HG02678 (cell line): ENCODE results near the gene PXN.
"Not testable (repeated sequence)": the region's sequence is repeated elsewhere in the genome, so short reads cannot be mapped to it uniquely, and the experiment has no call there.

ENCODE experiments used
- ATAC-seq: cut with Tn5 transposase; IDR thresholded peaks from one replicate; pipeline ENCODE4 v1.9.1; 2021; ENCODE audit warnings: mild to moderate bottlenecking, moderate library complexity; ENCODE audit not compliant: unreplicated experiment

Gene PXN

DNA sequence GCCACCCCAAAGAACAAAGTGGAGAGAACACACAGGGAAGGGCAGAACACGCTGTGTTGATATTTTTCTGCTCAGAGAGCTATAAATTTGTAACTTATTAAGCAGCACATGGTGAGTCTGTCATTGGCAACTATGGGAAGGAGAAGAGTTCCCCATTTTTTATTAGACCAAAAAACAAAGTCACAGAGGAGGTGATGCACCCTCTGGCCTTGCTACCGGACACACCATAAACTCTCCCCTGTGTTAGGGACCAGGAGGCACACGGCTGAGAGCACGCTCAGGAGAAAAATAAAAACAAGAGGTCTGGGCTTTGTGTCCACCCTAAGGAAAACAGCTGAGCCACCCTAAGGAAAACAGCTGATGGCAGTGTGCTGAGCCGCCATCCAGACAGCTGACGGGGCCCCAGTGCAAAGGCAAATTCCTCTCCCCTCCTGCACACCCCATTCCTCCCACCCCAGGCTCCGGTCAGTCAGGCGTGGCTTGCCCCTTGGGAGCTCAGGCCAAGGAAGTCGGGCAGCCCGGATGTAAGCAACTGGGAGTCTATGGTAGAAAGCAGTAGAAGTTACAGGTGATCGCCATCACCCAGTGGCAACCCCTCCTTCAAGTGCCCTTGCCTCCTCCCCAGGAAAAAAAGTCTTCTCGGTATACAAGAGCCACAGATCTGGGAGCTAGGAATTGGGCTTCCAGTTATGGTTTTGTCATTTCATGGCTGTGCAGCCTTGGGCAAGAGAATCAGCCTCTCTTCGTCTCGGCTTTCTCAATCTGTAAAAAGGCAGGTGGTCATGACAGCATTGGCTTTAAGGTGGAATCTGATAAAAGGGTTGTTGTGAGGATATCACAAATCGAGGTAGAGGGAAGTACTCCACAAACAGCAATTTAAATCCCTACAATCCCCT is 2.4 kb downstream of the PXN start:
- ATAC-seq, result no peak

GRCh38 chr12:120261951-120262851 is 3.3 kb downstream of the PXN start:
- ATAC-seq, result no peak

- ATAC-seq, result no peak
These were observed 4.9 kb downstream of the PXN start for GRCh38 chr12:120260607-120261006.

DNA sequence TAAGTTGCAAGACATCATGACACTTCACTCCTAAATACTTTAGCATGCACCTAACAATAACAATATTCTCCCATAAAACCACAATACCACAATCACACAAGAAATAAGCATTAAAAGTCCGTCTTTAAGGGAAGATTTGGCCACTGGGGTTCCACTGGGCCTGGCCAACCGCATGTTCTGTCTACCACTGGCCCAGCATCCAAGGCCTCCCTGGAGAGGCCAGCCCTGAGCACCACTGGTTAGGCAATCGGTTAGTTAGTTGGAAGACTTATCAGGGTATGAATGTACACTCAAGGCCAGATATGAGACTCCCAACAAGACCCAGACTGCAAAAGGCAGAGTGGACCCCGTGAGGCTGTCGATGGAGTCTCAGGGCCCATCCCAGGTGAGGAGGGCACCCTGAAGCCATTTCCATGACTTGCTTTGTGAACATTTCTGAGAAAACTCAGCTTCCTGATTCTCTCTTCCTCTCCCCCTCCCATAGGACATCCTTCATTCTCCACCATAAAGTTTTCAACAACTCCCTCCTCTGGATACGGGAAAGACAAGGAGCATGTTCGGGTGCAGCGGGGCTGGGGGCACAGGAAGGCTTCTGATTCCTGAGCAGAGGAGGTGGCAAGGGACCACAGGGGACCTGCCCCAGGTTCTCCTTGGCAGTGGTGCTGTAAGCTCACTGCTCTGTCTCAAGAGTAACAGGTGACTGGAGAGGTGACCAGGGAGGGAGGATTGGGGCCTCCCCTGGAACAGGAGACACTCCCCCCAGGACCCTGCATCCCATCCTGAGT is 5.9 kb downstream of the PXN start:
- ATAC-seq, result no peak

- ATAC-seq, result no peak
These were observed 7.1 kb downstream of the PXN start for GRCh38 chr12:120258323-120258896.

DNA sequence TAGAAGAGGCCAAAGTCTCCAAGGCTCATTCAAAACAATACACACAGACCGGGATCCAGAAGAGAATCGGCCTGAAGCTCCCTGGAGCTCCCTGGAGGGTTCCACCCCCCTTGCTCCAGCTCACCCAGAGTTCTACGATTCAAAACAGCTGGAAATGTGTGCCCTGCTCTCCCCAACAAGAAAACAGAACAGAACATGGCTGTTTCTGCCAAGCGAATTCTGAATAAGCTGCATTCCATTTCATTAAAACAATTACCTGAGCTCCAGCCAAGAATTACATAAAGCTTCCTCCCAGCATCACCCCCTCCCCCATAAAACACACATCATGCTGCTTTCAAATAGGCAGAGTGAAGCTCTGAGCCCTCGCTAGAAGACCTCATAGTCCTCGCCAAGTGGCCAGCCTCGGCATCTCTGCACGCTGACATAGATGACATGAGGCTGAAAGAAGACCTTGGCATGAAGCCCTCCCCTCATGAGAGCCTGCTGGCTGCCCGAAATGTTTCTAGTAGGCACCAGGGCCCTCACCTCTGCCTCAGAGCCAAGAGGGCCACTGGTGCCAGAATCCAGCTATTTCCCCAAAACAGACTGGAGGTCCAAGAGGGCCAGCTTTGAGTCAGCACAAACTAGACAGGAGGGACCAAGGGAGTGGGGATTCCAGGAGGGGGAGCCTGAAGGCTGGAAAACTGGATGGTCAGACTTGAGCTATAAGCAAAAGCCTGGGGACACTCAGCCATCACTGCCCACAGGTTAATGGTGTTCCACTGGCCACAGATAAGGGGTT is 8.3 kb downstream of the PXN start:
- ATAC-seq, result no peak

DNA sequence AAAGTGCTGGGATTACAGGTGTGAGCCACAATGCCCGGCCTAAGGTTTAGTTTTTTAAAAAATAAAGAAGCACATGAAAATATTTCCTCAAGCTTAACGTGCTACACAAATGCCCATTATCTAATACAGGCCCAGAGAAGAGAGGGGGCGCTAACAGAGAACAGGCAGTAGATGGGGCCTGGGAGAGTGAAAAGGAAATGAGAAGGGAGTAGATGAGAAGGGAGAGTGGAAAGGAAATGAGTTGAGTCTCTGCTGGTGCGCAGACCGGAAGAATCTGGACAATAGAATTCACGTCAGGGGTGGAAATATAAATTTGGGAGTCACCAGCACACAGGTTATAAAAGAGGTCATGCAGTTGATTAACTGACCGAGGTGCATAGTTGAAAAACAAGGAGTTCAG is 10.7 kb downstream of the PXN start:
- ATAC-seq, result no peak

DNA sequence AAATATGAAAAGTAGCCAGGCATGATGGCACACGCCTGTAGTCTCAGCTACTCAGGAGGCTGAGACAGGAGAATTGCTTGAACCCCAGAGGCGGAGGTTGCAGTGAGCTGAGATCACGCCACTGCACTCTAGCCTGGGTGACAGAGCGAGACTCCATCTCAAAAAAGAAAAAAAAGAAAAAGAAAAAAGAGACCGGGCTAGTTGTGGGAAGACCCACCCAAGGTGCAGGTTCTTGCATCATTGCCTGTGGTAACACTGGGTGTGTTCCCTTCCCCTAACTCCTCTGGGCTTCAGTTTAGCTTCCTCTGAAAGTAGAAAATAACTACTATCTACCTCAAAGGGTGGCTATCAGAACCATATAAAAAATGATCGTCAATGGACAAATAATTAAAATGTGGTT is 12.2 kb downstream of the PXN start:
- not testable (repeated sequence) for ATAC-seq

GRCh38 chr12:120252071-120252906 is 13.2 kb downstream of the PXN start:
- no peak for ATAC-seq

DNA sequence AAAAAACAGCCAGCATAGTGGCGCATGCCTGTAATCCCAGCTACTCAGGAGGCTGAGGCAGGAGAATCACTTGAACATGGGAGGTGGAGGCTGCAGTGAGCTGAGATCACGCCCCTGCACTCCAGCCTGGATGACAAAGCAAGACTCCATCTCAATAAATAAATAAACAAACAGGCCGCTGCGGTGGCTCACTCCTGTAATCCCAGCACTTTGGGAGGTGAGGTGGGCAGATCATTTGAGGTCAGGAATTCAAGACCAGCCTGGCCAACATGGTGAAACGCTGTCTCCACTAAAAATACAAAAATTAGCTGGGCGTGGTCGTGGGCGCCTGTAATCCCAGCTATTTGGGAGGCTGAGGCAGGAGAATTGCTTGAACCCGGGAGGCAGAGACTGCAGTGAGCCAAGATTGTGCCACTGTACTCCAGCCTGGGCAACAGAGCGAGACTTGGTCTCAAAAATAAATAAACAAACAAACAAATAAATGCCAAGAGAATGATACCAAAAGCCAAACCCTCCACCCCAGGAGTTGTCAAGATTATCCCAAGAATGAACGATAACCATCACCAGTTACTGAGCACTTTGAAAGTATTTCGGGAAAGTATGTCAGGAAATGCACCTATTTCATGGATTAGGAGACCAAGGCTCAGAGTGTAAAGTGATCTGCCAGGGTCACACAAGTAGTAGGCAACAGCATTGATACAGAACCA is 14.0 kb downstream of the PXN start:
- ATAC-seq, result not testable (repeated sequence)

GRCh38 chr12:120249875-120250795 is 15.4 kb downstream of the PXN start:
- no peak for ATAC-seq

GRCh38 chr12:120249266-120249874 is 16.2 kb downstream of the PXN start:
- no peak for ATAC-seq

- no peak for ATAC-seq
These were observed 17.9 kb downstream of the PXN start for GRCh38 chr12:120247621-120248030.

- no peak for ATAC-seq
These were observed 18.3 kb downstream of the PXN start for GRCh38 chr12:120247183-120247582.

DNA sequence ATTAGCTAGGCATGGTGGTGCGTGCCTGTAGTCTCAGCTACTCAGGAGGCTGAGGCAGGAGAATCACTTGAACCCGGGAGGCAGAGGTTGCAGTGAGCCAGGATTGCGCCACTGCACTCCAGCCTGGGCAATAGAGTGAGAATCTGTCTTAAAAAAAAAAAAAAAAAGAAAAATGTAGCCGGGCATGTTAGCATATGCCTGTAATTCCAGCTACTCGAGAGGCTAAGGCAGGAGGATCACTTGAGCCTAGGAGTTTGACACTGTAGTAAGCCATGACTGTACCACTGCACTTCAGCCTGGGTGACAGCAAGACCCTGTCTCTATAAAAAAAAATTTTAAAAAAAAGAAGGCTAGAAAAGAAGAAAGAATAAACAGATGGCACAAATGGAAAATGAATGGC is 18.8 kb downstream of the PXN start:
- ATAC-seq, result not testable (repeated sequence)

DNA sequence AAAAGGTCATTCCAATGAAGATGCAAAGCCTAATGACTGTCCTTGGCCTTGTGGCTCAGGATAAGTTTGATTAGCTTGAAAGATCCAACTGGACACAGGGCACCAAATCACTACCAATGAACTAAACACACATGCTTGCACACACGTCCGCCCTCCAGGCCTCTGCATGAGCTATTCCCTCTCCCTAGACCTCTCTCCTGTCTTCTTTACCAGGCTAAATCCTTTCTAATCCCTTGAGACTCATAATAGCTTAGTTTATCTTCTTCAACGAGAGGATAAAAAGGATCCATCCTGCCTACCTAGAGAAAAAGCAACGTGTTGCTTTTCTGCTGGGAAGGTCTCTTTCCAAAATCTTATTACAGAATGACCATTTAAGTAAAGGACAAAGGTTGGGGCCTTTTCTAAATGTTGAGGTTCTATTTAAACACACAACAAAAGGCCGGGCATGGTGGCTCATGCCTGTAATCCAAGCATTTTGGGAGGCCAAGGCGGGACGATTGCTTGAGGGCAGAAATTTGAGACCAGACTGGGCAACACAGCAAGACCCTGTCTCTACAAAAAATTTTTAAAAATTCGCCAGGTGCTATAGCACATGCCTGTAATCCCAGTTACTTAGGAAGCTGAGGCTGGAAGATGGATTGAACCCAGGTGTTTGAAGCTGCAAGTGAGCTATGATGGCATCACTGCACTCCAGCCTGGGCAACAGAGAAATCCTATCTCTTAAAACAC is 22.4 kb downstream of the PXN start:
- ATAC-seq, result no peak
